CD4-positive, alpha-beta T cell (primary cell): ENCODE measurements around the gene TMEM132C. TPM values are rescaled to one million over a fixed set of nuclear protein-coding genes. Genes with fewer than 3 reads are reported as not detected.

Source experiments
- ATAC-seq: fragments of 200-7000 bp; cut with Tn5 transposase; one replicate; pipeline ENCODE4 v1.10.0; 2022; ENCODE audit warnings: mild to moderate bottlenecking; ENCODE audit not compliant: poor library complexity
- CTCF ChIA-PET: fragments of 350-600 bp; sonication (Branson Sonifier 250); formaldehyde crosslinking; loops from one replicate; lab custom pipeline; 2021; ENCODE audit warnings: antibody characterized with exemption, inconsistent platforms; lab: Charles Lee
- POLR2A ChIA-PET: fragments of 350-600 bp; sonication (Branson Sonifier 250); formaldehyde crosslinking; loops from one replicate; lab custom pipeline; 2021; ENCODE audit warnings: antibody characterized with exemption, inconsistent platforms; lab: Charles Lee
- DNase-seq, 14 experiments: peaks; one replicate each; pipeline ENCODE4 v3.0.0-alpha.2; 2013 to 2020; ENCODE audit warnings: mixed read lengths in 2 of 14
- H3K27ac ChIP-seq, 2 donors: one replicate each; pipeline versions ENCODE4 v1.5.1 to v1.7.0; 2013; ENCODE audit warnings: low read length in 2 of 2, low read depth in 1 of 2, mild to moderate bottlenecking in 1 of 2
- H3K27me3 ChIP-seq, 2 experiments: 1 replicate in 1 of 2; 2 replicates in 1 of 2; pipeline versions ENCODE4 v1.6.1 to v1.7.0; 2013; ENCODE audit warnings: low read length in 2 of 2, control low read depth in 1 of 2, mild to moderate bottlenecking in 1 of 2, moderate library complexity in 1 of 2; ENCODE audit not compliant: insufficient read depth in 2 of 2, control insufficient read depth in 1 of 2
- H3K36me3 ChIP-seq: one replicate; pipeline ENCODE4 v1.6.1; 2013; ENCODE audit warnings: low read length, control low read depth; ENCODE audit not compliant: insufficient read depth
- H3K4me1 ChIP-seq: one replicate; pipeline ENCODE4 v1.6.1; 2013; ENCODE audit warnings: low read length, control low read depth; ENCODE audit not compliant: insufficient read depth
- H3K4me3 ChIP-seq: one replicate; pipeline ENCODE4 v1.5.1; 2013; ENCODE audit warnings: mild to moderate bottlenecking, low read length, moderate library complexity
- H3K9me3 ChIP-seq, 2 experiments: 1 replicate in 1 of 2; 2 replicates in 1 of 2; pipeline versions ENCODE4 v1.6.1 to v1.7.0; 2013; ENCODE audit warnings: low read length in 2 of 2, mild to moderate bottlenecking in 2 of 2, control low read depth in 1 of 2, moderate library complexity in 1 of 2; ENCODE audit not compliant: control insufficient read depth in 1 of 2, insufficient read depth in 1 of 2
- H3K27ac Mint-ChIP-seq: one replicate; pipeline ENCODE4 v1.8.0; 2020; ENCODE audit warnings: mixed read lengths
- H3K27me3 Mint-ChIP-seq: one replicate; pipeline ENCODE4 v1.8.0; 2021; ENCODE audit warnings: mixed read lengths
- H3K36me3 Mint-ChIP-seq: one replicate; pipeline ENCODE4 v1.8.0; 2021; ENCODE audit warnings: low read depth, mixed read lengths
- H3K4me1 Mint-ChIP-seq: one replicate; pipeline ENCODE4 v1.8.0; 2021; ENCODE audit warnings: low read depth, mixed read lengths
- H3K4me3 Mint-ChIP-seq: one replicate; pipeline ENCODE4 v1.8.0; 2020; ENCODE audit warnings: mild to moderate bottlenecking, mixed read lengths
- H3K9me3 Mint-ChIP-seq: one replicate; pipeline ENCODE4 v1.8.0; 2020; ENCODE audit warnings: mixed read lengths
- intact Hi-C, 2 experiments: fragments of 100-400 bp; cut with DNase I in 1 of 2; cut with micrococcal nuclease in 1 of 2; formaldehyde crosslinking; loops; one replicate each; pipeline versions ENCODE4 v1.15.1 to v1.9.0; 2023 to 2025; cut with DNase I, micrococcal nuclease
- total RNA-seq, 174 experiments: library from RNA in 2 of 174; stranded (reverse) in 2 of 174; gene quantifications; one replicate each; pipeline ENCODE4 v1.2.3 and lab custom pipeline; 2021 to 2026
- TF ChIP-seq, protein P1 (sequence below): fragments of 200-600 bp; IDR thresholded peaks from one replicate; pipeline ENCODE4 v1.8.0; 2022; ENCODE audit warnings: antibody characterized with exemption, mild to moderate bottlenecking

The TMEM132C gene
- total RNA-seq, 2 experiments from 2014 or later: not detected

- Mint-ChIP-seq H3K36me3 (no peaks in the 10 kb centered on the region), H3K9me3 (peaks cover 6% of the 10 kb centered on the region), H3K27ac (no peak overlapping the region), H3K27me3 (no peaks in the 10 kb centered on the region), H3K4me1 (no peaks in the 10 kb centered on the region), H3K4me3 (no peak overlapping the region)
- H3K4me1 ChIP-seq: no peaks in the 10 kb centered on the region
- H3K36me3 ChIP-seq: no peaks in the 10 kb centered on the region
- peaks cover 4 to 5% of the 10 kb centered on the region in 2 experiments for H3K27me3 ChIP-seq
- intact Hi-C loops: no loop called here
- no peak overlapping the region for H3K27ac ChIP-seq
- CTCF ChIA-PET: interaction anchor here (0.6 kb wide), 1 partner anchor 453 kb away, joined by 3 read pairs; no protein-coding TSS in a partner anchor
- ATAC-seq (no peak), DNase-seq (no peak)
- TF ChIP-seq, protein P1, sequence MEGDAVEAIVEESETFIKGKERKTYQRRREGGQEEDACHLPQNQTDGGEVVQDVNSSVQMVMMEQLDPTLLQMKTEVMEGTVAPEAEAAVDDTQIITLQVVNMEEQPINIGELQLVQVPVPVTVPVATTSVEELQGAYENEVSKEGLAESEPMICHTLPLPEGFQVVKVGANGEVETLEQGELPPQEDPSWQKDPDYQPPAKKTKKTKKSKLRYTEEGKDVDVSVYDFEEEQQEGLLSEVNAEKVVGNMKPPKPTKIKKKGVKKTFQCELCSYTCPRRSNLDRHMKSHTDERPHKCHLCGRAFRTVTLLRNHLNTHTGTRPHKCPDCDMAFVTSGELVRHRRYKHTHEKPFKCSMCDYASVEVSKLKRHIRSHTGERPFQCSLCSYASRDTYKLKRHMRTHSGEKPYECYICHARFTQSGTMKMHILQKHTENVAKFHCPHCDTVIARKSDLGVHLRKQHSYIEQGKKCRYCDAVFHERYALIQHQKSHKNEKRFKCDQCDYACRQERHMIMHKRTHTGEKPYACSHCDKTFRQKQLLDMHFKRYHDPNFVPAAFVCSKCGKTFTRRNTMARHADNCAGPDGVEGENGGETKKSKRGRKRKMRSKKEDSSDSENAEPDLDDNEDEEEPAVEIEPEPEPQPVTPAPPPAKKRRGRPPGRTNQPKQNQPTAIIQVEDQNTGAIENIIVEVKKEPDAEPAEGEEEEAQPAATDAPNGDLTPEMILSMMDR: no peak
- H3K4me3 ChIP-seq: no peak overlapping the region
- POLR2A ChIA-PET: no interaction called here
- peaks cover 0 to 15% of the 10 kb centered on the region in 2 experiments for H3K9me3 ChIP-seq
Observed at GRCh38 chr12:128339126-128339520, 72.2 kb downstream of the TMEM132C start.

DNA sequence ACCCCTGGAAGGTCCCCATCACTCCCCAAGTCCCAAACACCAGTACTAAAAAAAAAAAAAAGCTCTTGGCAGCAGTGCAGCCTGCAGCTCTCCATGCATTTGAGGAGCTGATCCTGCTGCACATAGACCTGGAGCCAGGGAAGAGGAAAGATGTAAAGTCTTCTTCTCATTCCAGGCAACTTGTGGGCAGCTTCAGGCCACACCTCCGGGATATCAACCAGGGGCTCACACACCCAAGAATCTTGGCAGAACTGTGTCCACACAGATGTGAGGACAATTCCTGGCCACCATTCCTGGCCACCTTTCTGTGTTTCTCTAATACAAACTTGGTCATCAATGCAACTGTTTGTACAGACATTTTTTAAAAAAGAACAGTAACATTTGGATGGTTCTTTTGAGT is 72.7 kb downstream of the TMEM132C start:
- Mint-ChIP-seq H3K4me1 (no peaks in the 10 kb centered on the region), H3K9me3 (peaks cover 6% of the 10 kb centered on the region), H3K36me3 (no peaks in the 10 kb centered on the region), H3K4me3 (no peak overlapping the region), H3K27me3 (no peaks in the 10 kb centered on the region), H3K27ac (no peak overlapping the region)
- Histone ChIP-seq H3K4me1 (no peaks in the 10 kb centered on the region), H3K27ac (no peak overlapping the region), H3K9me3 (peaks cover 0 to 10% of the 10 kb centered on the region in 2 experiments), H3K27me3 (peaks cover 4 to 5% of the 10 kb centered on the region in 2 experiments), H3K4me3 (no peak overlapping the region), H3K36me3 (no peaks in the 10 kb centered on the region)
- no peak for ATAC-seq
- ChIA-PET CTCF (interaction anchor here (0.6 kb wide), 1 partner anchor 453 kb away, joined by 3 read pairs; no protein-coding TSS in a partner anchor), POLR2A (no interaction called here)
- no peak for DNase-seq
- intact Hi-C loops: no loop called here
- TF ChIP-seq, protein P1: no peak

DNA sequence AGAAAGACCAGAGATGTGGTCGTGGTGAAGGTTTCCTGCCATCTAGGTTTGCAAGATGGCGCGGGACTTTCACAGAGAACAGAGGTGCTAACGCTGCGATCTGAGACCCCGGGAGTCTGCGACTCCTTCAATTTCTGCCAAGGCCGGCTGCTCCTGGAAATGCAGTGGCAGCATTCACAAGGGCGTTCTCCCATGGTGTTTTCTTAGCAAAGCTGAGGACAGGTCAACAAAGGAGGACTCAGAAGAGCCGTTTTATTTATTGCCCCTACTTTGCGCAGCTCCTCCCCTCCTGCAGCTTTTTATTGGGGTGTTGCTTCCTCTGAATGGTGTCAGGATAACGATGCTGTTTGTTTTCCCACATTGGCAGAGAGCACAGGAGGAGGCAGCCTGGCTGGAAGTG is 86.3 kb downstream of the TMEM132C start:
- Histone ChIP-seq H3K9me3 (peaks cover 10 to 15% of the 10 kb centered on the region in 2 experiments), H3K27ac (no peak overlapping the region), H3K36me3 (no peaks in the 10 kb centered on the region), H3K27me3 (peaks cover 3 to 10% of the 10 kb centered on the region in 2 experiments), H3K4me3 (no peak overlapping the region), H3K4me1 (no peaks in the 10 kb centered on the region)
- Mint-ChIP-seq H3K9me3 (peaks cover 22% of the 10 kb centered on the region), H3K36me3 (no peaks in the 10 kb centered on the region), H3K27ac (no peak overlapping the region), H3K4me3 (no peak overlapping the region), H3K4me1 (no peaks in the 10 kb centered on the region), H3K27me3 (peaks cover 5% of the 10 kb centered on the region)
- TF ChIP-seq, protein P1: no peak
- CTCF ChIA-PET: no interaction called here
- POLR2A ChIA-PET: no interaction called here
- no peak for ATAC-seq
- intact Hi-C loops: no loop called here
- DNase-seq: no peak
